Stimulated activated CD4-positive, alpha-beta T cell treated with anti-CD3 and anti-CD28 coated beads, Interleukin-2, amount 100 ng/mL, for 4 hours (primary cell): Measurements from ENCODE around the gene TXNL4A.

Source experiments
- DNase-seq: peaks from one replicate; pipeline ENCODE4 v3.0.0-alpha.2; 2020; ENCODE audit warnings: low read depth

The TXNL4A gene

GRCh38 chr18:79948719-79949411 lies 39.5 kb downstream of the TXNL4A start:
- DNase-seq = no peak

- no peak for DNase-seq
Observed at GRCh38 chr18:79947881-79948610, 40.3 kb downstream of the TXNL4A start.

- no peak for DNase-seq
Observed at GRCh38 chr18:79947054-79947755, 41.2 kb downstream of the TXNL4A start.

- DNase-seq = no peak
Observed at GRCh38 chr18:79945118-79946042, 43.0 kb downstream of the TXNL4A start.

GRCh38 chr18:79944746-79945117 lies 43.6 kb downstream of the TXNL4A start:
- DNase-seq = no peak

- DNase-seq = no peak
Observed at GRCh38 chr18:79944126-79944731, 44.1 kb downstream of the TXNL4A start.

- DNase-seq = no peak
Observed at GRCh38 chr18:79943608-79944125, 44.7 kb downstream of the TXNL4A start.

- DNase-seq = no peak
Observed at GRCh38 chr18:79942786-79943607, 45.4 kb downstream of the TXNL4A start.

GRCh38 chr18:79942211-79942610 lies 46.2 kb downstream of the TXNL4A start:
- no peak for DNase-seq

GRCh38 chr18:79941473-79942119 lies 46.8 kb downstream of the TXNL4A start:
- DNase-seq = no peak

- no peak for DNase-seq
Observed at GRCh38 chr18:79940814-79941472, 47.4 kb downstream of the TXNL4A start.

- no peak for DNase-seq
Observed at GRCh38 chr18:79940126-79940813, 48.1 kb downstream of the TXNL4A start.

- DNase-seq = no peak
Observed at GRCh38 chr18:79939096-79939495, 49.3 kb downstream of the TXNL4A start.

GRCh38 chr18:79938196-79938595 lies 50.2 kb downstream of the TXNL4A start:
- no peak for DNase-seq

GRCh38 chr18:79937103-79937860 lies 51.1 kb downstream of the TXNL4A start:
- DNase-seq = no peak

- DNase-seq = no peak
Observed at GRCh38 chr18:79936641-79937040, 51.7 kb downstream of the TXNL4A start.

- no peak for DNase-seq
Observed at GRCh38 chr18:79935925-79936324, 52.4 kb downstream of the TXNL4A start.

GRCh38 chr18:79935499-79935898 lies 52.9 kb downstream of the TXNL4A start:
- DNase-seq = no peak
